CD14-positive monocyte (primary cell): ENCODE data around the gene HPS4. TPM values are rescaled to one million over a fixed set of nuclear protein-coding genes. Genes with fewer than 3 reads are reported as not detected.

Experiments used
- DNase-seq, 3 donors: peaks; one replicate each; pipeline ENCODE4 v3.0.0-alpha.2; 2011 to 2022
- H2AFZ ChIP-seq: 2 replicates; pipeline ENCODE4 v1.6.0; 2012; ENCODE audit warnings: mild to moderate bottlenecking, low read depth, low read length, inconsistent platforms; ENCODE audit not compliant: insufficient read depth, poor library complexity, severe bottlenecking
- H3K27ac ChIP-seq, 2 donors: 1 replicate in 1 of 2; 2 replicates in 1 of 2; pipeline ENCODE4 v1.5.1; 2012 to 2013; ENCODE audit warnings: low read length in 2 of 2, control low read depth in 1 of 2, inconsistent platforms in 1 of 2, low read depth in 1 of 2, mild to moderate bottlenecking in 1 of 2
- H3K27me3 ChIP-seq, 2 donors: one replicate each; pipeline versions ENCODE4 v1.6.0 to v1.6.1; 2011 to 2013; ENCODE audit warnings: low read length in 2 of 2; ENCODE audit not compliant: control insufficient read depth in 2 of 2, insufficient read depth in 2 of 2
- H3K36me3 ChIP-seq, 2 donors: replicated peaks in 1 of 2; 1 replicate in 1 of 2; 2 replicates in 1 of 2; pipeline versions ENCODE4 v1.5.1 to v1.6.1; 2012 to 2013; ENCODE audit warnings: low read length in 2 of 2, control low read depth in 1 of 2, inconsistent platforms in 1 of 2, mild to moderate bottlenecking in 1 of 2; ENCODE audit not compliant: insufficient read depth in 2 of 2, control insufficient read depth in 1 of 2
- H3K4me1 ChIP-seq, 2 donors: 1 replicate in 1 of 2; 2 replicates in 1 of 2; pipeline versions ENCODE4 v1.5.1 to v1.6.1; 2012 to 2013; ENCODE audit warnings: low read length in 2 of 2, control low read depth in 1 of 2, inconsistent platforms in 1 of 2, mild to moderate bottlenecking in 1 of 2, moderate library complexity in 1 of 2; ENCODE audit not compliant: insufficient read depth in 2 of 2, control insufficient read depth in 1 of 2
- H3K4me2 ChIP-seq: replicated peaks from 2 replicates; pipeline ENCODE3; 2012; ENCODE audit warnings: low read length, moderate library complexity, mild to moderate bottlenecking; ENCODE audit not compliant: poor library complexity, severe bottlenecking; ENCODE audit errors: extremely low read depth
- H3K4me3 ChIP-seq, 3 experiments: fragments of 200-600 bp in 1 of 3; sonication (generic) in 1 of 3; replicated peaks in 1 of 3; 1 replicate in 2 of 3; 2 replicates in 1 of 3; pipeline ENCODE4 v1.5.1; 2011 to 2013; ENCODE audit warnings: low read length in 3 of 3, mild to moderate bottlenecking in 3 of 3, control low read depth in 2 of 3, low read depth in 2 of 3, inconsistent platforms in 1 of 3, moderate library complexity in 1 of 3
- H3K79me2 ChIP-seq: 2 replicates; pipeline ENCODE4 v1.6.0; 2012; ENCODE audit warnings: mild to moderate bottlenecking, control low read depth, inconsistent platforms, low read length, moderate library complexity; ENCODE audit not compliant: insufficient read depth
- H3K9ac ChIP-seq: 2 replicates; pipeline ENCODE4 v1.6.0; 2017; ENCODE audit warnings: low read length, mild to moderate bottlenecking; ENCODE audit not compliant: insufficient read depth, poor library complexity, severe bottlenecking
- H3K9me3 ChIP-seq, 2 donors: replicated peaks in 1 of 2; 1 replicate in 1 of 2; 2 replicates in 1 of 2; pipeline versions ENCODE4 v1.5.1 to v1.6.1; 2012 to 2013; ENCODE audit warnings: low read length in 2 of 2, control low read depth in 1 of 2; ENCODE audit not compliant: control insufficient read depth in 1 of 2, insufficient read depth in 1 of 2
- H4K20me1 ChIP-seq: 2 replicates; pipeline ENCODE4 v1.6.0; 2012; ENCODE audit warnings: mild to moderate bottlenecking, low read length, control low read depth, moderate library complexity; ENCODE audit not compliant: insufficient read depth
- H3K27ac Mint-ChIP-seq, 7 donors: one replicate each; pipeline ENCODE4 v1.8.0; 2020; ENCODE audit warnings: mild to moderate bottlenecking in 7 of 7, mixed read lengths in 7 of 7, moderate library complexity in 6 of 7, inconsistent platforms in 2 of 7
- H3K27me3 Mint-ChIP-seq, 3 donors: one replicate each; pipeline ENCODE4 v1.8.0; 2021 to 2022; ENCODE audit warnings: low read depth in 3 of 3, mild to moderate bottlenecking in 3 of 3, mixed read lengths in 3 of 3, moderate library complexity in 3 of 3, inconsistent platforms in 1 of 3
- H3K36me3 Mint-ChIP-seq, 2 donors: one replicate each; pipeline ENCODE4 v1.8.0; 2020; ENCODE audit warnings: mixed read lengths in 2 of 2, inconsistent platforms in 1 of 2, mild to moderate bottlenecking in 1 of 2
- H3K4me1 Mint-ChIP-seq: one replicate; pipeline ENCODE4 v1.8.0; 2020; ENCODE audit warnings: mild to moderate bottlenecking, mixed read lengths
- H3K4me3 Mint-ChIP-seq, 2 donors: one replicate each; pipeline ENCODE4 v1.8.0; 2020; ENCODE audit warnings: mild to moderate bottlenecking in 2 of 2, mixed read lengths in 2 of 2, moderate library complexity in 1 of 2
- H3K9me3 Mint-ChIP-seq, 7 donors: one replicate each; pipeline ENCODE4 v1.8.0; 2020 to 2022; ENCODE audit warnings: mixed read lengths in 7 of 7, mild to moderate bottlenecking in 6 of 7, moderate library complexity in 6 of 7, inconsistent platforms in 2 of 7
- WGBS: methylation state at CpG from one replicate; pipeline ENCODE4 v1.1.5; 2013; ENCODE audit warnings: missing lambda C conversion rate; ENCODE audit not compliant: insufficient coverage; 5-methylcytosine and 5-hydroxymethylcytosine counted together
- intact Hi-C, 2 donors: fragments of 100-400 bp; cut with micrococcal nuclease; formaldehyde crosslinking; loops; one replicate each; pipeline versions ENCODE4 v1.15.0 to v1.15.1; 2023
- polyA plus RNA-seq, 3 donors: library from polyadenylated mRNA; depleted of rRNA in 1 of 3; unstranded in 2 of 3; stranded (reverse) in 1 of 3; fragments of 300-500 nt in 2 of 3; fragments of >200 nt in 1 of 3; fragmentation: Illumina TruSeq in 2 of 3; gene quantifications; 1 replicate in 2 of 3; 2 replicates in 1 of 3; pipeline ENCODE4 v1.2.3, GENCODE V29; 2012 to 2021
- TF ChIP-seq, protein P1 (sequence below): fragments of 200-600 bp; IDR thresholded peaks from one replicate; pipeline ENCODE4 v1.8.0; 2022; ENCODE audit warnings: antibody characterized with exemption, mild to moderate bottlenecking

The HPS4 gene
- polyA plus RNA-seq, 3 donors = 5.7 to 21.6 (median 7.5) TPM

DNA sequence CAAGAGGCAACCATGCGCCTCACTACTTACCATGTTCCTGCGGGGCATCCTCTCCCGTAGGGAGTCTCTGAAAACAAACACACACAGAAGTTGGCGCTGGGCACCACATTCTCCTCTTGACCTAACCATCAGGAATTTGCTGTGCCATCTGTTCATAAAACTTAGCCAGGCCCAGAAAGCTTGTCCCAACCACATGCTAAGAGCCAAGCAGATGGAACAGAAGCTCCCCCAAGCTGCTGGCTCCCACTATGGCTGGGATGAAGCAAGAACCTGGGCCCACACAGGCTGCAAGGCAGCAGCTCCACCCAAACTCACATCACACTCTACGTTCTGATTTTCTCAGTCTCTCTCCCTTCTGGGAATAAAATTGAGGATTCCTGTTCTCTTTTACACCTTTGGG lies 17.4 kb downstream of the HPS4 start:
- H3K9me3 Mint-ChIP-seq = no peaks in the 10 kb centered on the region
- H3K4me2 ChIP-seq = no peak overlapping the region
- no peaks in the 10 kb centered on the region for H3K79me2 ChIP-seq
- H3K27me3 Mint-ChIP-seq = peaks cover 0 to 6% (median 0%) of the 10 kb centered on the region in 3 donors
- no peaks in the 10 kb centered on the region for H3K27me3 ChIP-seq
- 100% methylated on average over 5 of the region's 5 CpGs for WGBS
- H3K4me3 ChIP-seq = no peak overlapping the region
- intact Hi-C loops = no loop called here
- DNase-seq = no peak
- no peaks in the 10 kb centered on the region for H3K9me3 ChIP-seq
- peaks cover 79 to 93% of the 10 kb centered on the region in 2 donors for H3K36me3 Mint-ChIP-seq
- peaks cover 77 to 91% of the 10 kb centered on the region in 2 donors for H3K36me3 ChIP-seq
- H3K4me1 Mint-ChIP-seq = peaks cover 7% of the 10 kb centered on the region
- H3K9ac ChIP-seq = no peak overlapping the region
- H3K4me1 ChIP-seq = no peaks in the 10 kb centered on the region
- H4K20me1 ChIP-seq = no peaks in the 10 kb centered on the region
- H3K27ac ChIP-seq = no peak overlapping the region
- TF ChIP-seq, protein P1, sequence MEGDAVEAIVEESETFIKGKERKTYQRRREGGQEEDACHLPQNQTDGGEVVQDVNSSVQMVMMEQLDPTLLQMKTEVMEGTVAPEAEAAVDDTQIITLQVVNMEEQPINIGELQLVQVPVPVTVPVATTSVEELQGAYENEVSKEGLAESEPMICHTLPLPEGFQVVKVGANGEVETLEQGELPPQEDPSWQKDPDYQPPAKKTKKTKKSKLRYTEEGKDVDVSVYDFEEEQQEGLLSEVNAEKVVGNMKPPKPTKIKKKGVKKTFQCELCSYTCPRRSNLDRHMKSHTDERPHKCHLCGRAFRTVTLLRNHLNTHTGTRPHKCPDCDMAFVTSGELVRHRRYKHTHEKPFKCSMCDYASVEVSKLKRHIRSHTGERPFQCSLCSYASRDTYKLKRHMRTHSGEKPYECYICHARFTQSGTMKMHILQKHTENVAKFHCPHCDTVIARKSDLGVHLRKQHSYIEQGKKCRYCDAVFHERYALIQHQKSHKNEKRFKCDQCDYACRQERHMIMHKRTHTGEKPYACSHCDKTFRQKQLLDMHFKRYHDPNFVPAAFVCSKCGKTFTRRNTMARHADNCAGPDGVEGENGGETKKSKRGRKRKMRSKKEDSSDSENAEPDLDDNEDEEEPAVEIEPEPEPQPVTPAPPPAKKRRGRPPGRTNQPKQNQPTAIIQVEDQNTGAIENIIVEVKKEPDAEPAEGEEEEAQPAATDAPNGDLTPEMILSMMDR = no peak
- no peak overlapping the region for H2AFZ ChIP-seq
- no peak overlapping the region for H3K27ac Mint-ChIP-seq
- H3K4me3 Mint-ChIP-seq = no peak overlapping the region

DNA sequence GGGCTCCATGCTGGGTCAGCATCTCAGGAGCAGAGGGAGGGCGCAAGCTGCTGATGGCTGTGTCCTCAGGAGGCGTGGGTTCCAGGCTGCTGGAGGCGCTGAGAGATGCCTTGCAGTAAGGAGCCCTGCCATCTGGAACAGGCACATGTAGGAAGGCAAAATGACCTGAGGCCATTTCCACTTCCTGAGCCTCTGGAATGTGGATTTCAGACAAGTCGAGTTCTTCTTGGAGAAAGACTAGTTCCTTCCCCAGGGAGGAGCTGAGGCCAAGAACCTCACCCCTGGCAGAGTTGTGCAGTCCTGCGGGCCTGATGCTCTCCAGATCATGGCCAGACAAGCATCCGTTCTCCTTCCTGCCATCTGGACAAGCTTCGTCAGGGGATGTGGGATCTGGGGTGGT lies 19.3 kb downstream of the HPS4 start:
- Histone ChIP-seq H3K27me3 (no peaks in the 10 kb centered on the region), H3K79me2 (no peaks in the 10 kb centered on the region), H3K4me1 (no peaks in the 10 kb centered on the region), H4K20me1 (no peaks in the 10 kb centered on the region), H3K9ac (no peak overlapping the region), H2AFZ (no peak overlapping the region), H3K4me2 (no peak overlapping the region), H3K9me3 (no peaks in the 10 kb centered on the region), H3K4me3 (no peak overlapping the region), H3K27ac (no peak overlapping the region), H3K36me3 (peaks cover 71 to 91% of the 10 kb centered on the region in 2 donors)
- WGBS = 96% methylated on average over 7 of the region's 7 CpGs
- Mint-ChIP-seq H3K36me3 (peaks cover 70 to 81% of the 10 kb centered on the region in 2 donors), H3K27ac (no peak overlapping the region), H3K4me1 (peaks cover 7% of the 10 kb centered on the region), H3K9me3 (no peaks in the 10 kb centered on the region), H3K27me3 (peaks cover 0 to 3% (median 0%) of the 10 kb centered on the region in 3 donors), H3K4me3 (no peak overlapping the region)
- intact Hi-C loops = no loop called here
- TF ChIP-seq, protein P1 = no peak
- DNase-seq = no peak
